Measurements from ENCODE around the gene PARD3. TPM values are rescaled to one million over a fixed set of nuclear protein-coding genes. Genes with fewer than 3 reads are reported as not detected.

Gene PARD3
- polyA plus RNA-seq, 1 donor from 2014 or later, result 12.4 TPM

DNA sequence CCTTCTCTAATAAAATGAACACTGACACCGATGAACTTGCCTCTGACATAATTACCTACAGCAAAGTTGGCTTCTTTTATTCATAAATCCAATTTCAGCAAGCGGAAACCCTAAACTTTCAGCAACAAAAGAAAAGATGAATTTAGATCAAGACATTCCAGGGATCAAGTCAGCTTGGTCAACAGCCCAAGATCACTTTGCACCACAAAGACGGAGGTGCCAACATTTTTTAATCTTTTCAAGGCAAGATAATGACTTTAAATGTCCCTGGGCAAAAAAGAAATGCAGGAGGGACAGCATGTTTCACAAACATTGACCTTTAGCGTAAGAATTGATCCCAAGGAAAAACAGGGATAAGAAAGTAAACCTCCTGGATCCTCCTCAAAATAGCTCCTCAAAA lies 636.9 kb downstream of the PARD3 start:
- Histone ChIP-seq H3K27me3 (ENCODE audit: insufficient read depth, low read depth, low read length) (no peaks in the 10 kb centered on the region), H3K9me2 (ENCODE audit: insufficient read depth, low read length) (no peaks in the 10 kb centered on the region), H3K9me3 (ENCODE audit: low read length) (no peaks in the 10 kb centered on the region), H3K4me3 (ENCODE audit: low read length) (no peak overlapping the region), H4K20me1 (ENCODE audit: insufficient read depth) (no peaks in the 10 kb centered on the region), H3K36me3 (ENCODE audit: insufficient read depth, low read length) (no peaks in the 10 kb centered on the region), H3K79me2 (replicated peaks; ENCODE audit: insufficient read depth, low read length) (no peaks in the 10 kb centered on the region), H3K4me2 (ENCODE audit: low read length) (no peak overlapping the region), H2AFZ (ENCODE audit: low read depth, low read length) (no peak overlapping the region), H3F3A (ENCODE audit: insufficient read depth, low read length, poor library complexity, severe bottlenecking) (no peaks in the 10 kb centered on the region), H3K9ac (ENCODE audit: low read length) (no peak overlapping the region), H3K27ac (ENCODE audit: low read length) (no peak overlapping the region)
- TF ChIP-seq MXI1 (conservative IDR thresholded peaks at IDR 0.05; ENCODE audit: poor library complexity, severe bottlenecking) (no peak), SMC3 (conservative IDR thresholded peaks at IDR 0.05; ENCODE audit: poor library complexity) (no peak), TAF1 (IDR thresholded peaks at IDR 0.05; ENCODE audit: low read depth) (no peak), RAD21 (conservative IDR thresholded peaks at IDR 0.05) (no peak)
- TF ChIP-seq, protein P1, sequence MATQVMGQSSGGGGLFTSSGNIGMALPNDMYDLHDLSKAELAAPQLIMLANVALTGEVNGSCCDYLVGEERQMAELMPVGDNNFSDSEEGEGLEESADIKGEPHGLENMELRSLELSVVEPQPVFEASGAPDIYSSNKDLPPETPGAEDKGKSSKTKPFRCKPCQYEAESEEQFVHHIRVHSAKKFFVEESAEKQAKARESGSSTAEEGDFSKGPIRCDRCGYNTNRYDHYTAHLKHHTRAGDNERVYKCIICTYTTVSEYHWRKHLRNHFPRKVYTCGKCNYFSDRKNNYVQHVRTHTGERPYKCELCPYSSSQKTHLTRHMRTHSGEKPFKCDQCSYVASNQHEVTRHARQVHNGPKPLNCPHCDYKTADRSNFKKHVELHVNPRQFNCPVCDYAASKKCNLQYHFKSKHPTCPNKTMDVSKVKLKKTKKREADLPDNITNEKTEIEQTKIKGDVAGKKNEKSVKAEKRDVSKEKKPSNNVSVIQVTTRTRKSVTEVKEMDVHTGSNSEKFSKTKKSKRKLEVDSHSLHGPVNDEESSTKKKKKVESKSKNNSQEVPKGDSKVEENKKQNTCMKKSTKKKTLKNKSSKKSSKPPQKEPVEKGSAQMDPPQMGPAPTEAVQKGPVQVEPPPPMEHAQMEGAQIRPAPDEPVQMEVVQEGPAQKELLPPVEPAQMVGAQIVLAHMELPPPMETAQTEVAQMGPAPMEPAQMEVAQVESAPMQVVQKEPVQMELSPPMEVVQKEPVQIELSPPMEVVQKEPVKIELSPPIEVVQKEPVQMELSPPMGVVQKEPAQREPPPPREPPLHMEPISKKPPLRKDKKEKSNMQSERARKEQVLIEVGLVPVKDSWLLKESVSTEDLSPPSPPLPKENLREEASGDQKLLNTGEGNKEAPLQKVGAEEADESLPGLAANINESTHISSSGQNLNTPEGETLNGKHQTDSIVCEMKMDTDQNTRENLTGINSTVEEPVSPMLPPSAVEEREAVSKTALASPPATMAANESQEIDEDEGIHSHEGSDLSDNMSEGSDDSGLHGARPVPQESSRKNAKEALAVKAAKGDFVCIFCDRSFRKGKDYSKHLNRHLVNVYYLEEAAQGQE (IDR thresholded peaks at IDR 0.05; ENCODE audit: borderline replicate concordance), result no peak

DNA sequence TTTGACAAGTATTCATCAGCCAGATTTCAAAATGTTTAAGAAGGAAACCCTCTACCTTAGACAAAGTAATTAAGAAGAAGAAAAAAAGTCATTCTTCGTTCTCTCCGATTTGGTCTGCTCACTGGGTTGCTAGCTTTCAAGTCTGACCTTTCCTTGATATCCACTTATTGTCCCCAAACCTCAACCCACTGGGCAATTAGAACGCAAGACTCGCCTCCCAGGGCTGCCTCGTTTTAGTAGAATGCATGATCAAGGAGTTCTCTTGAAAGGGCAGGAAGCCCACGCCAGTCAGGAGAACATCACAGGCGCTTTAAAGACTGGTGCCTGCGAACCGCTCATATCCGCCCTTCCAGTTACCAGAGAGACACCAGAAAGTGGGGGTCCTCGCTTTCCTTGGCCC lies 637.7 kb downstream of the PARD3 start:
- no peak overlapping the region for H3K9ac ChIP-seq (ENCODE audit: low read length)
- H3K79me2 ChIP-seq (replicated peaks; ENCODE audit: insufficient read depth, low read length), result no peaks in the 10 kb centered on the region
- no peaks in the 10 kb centered on the region for H3K27me3 ChIP-seq (ENCODE audit: insufficient read depth, low read depth, low read length)
- no peak overlapping the region for H2AFZ ChIP-seq (ENCODE audit: low read depth, low read length)
- H3K4me2 ChIP-seq (ENCODE audit: low read length), result no peak overlapping the region
- no peaks in the 10 kb centered on the region for H4K20me1 ChIP-seq (ENCODE audit: insufficient read depth)
- no peaks in the 10 kb centered on the region for H3K9me3 ChIP-seq (ENCODE audit: low read length)
- no peak overlapping the region for H3K27ac ChIP-seq (ENCODE audit: low read length)
- no peaks in the 10 kb centered on the region for H3K36me3 ChIP-seq (ENCODE audit: insufficient read depth, low read length)
- TF ChIP-seq RAD21 (conservative IDR thresholded peaks at IDR 0.05) (no peak), POLR2AphosphoS5 (IDR thresholded peaks at IDR 0.05) (no peak), TAF1 (IDR thresholded peaks at IDR 0.05; ENCODE audit: low read depth) (no peak), EP300 (conservative IDR thresholded peaks at IDR 0.05; ENCODE audit: poor library complexity, severe bottlenecking) (no peak), SMC3 (conservative IDR thresholded peaks at IDR 0.05; ENCODE audit: poor library complexity) (no peak), MXI1 (conservative IDR thresholded peaks at IDR 0.05; ENCODE audit: poor library complexity, severe bottlenecking) (no peak), EZH2 (IDR thresholded peaks at IDR 0.05; ENCODE audit: borderline replicate concordance, insufficient read depth, low read length, poor library complexity, severe bottlenecking) (no peak)
- TF ChIP-seq, protein P2, sequence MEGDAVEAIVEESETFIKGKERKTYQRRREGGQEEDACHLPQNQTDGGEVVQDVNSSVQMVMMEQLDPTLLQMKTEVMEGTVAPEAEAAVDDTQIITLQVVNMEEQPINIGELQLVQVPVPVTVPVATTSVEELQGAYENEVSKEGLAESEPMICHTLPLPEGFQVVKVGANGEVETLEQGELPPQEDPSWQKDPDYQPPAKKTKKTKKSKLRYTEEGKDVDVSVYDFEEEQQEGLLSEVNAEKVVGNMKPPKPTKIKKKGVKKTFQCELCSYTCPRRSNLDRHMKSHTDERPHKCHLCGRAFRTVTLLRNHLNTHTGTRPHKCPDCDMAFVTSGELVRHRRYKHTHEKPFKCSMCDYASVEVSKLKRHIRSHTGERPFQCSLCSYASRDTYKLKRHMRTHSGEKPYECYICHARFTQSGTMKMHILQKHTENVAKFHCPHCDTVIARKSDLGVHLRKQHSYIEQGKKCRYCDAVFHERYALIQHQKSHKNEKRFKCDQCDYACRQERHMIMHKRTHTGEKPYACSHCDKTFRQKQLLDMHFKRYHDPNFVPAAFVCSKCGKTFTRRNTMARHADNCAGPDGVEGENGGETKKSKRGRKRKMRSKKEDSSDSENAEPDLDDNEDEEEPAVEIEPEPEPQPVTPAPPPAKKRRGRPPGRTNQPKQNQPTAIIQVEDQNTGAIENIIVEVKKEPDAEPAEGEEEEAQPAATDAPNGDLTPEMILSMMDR (IDR thresholded peaks at IDR 0.05; ENCODE audit: poor library complexity, severe bottlenecking), result no peak
- TF ChIP-seq, protein P1 (IDR thresholded peaks at IDR 0.05; ENCODE audit: borderline replicate concordance), result no peak
- H3K9me2 ChIP-seq (ENCODE audit: insufficient read depth, low read length), result no peaks in the 10 kb centered on the region
- no peaks in the 10 kb centered on the region for H3F3A ChIP-seq (ENCODE audit: insufficient read depth, low read length, poor library complexity, severe bottlenecking)
- H3K4me3 ChIP-seq (ENCODE audit: low read length), result no peak overlapping the region
